Left forelimb (tissue), 1 donor: ENCODE measurements around the gene PARD3B.

Experiments
- DNase-seq: peaks from one replicate; pipeline ENCODE4 v3.0.0-alpha.2; 2018; ENCODE audit warnings: low spot score

Gene PARD3B

GRCh38 chr2:205566606-205567168 is 1021.4 kb downstream of the PARD3B start:
- DNase-seq, result no peak

GRCh38 chr2:205568620-205569019 is 1023.3 kb downstream of the PARD3B start:
- DNase-seq, result no peak

- DNase-seq, result no peak
Observed at GRCh38 chr2:205570648-205571047, 1025.4 kb downstream of the PARD3B start.

GRCh38 chr2:205571360-205571959 is 1026.2 kb downstream of the PARD3B start:
- DNase-seq, result no peak

GRCh38 chr2:205574001-205574400 is 1028.7 kb downstream of the PARD3B start:
- no peak for DNase-seq

GRCh38 chr2:205579335-205579734 is 1034.1 kb downstream of the PARD3B start:
- DNase-seq, result no peak

GRCh38 chr2:205580212-205580987 is 1035.1 kb downstream of the PARD3B start:
- no peak for DNase-seq

- no peak for DNase-seq
Observed at GRCh38 chr2:205582366-205582765, 1037.1 kb downstream of the PARD3B start.

GRCh38 chr2:205585449-205586383 is 1040.4 kb downstream of the PARD3B start:
- no peak for DNase-seq

- no peak for DNase-seq
Observed at GRCh38 chr2:205586626-205587025, 1041.4 kb downstream of the PARD3B start.

GRCh38 chr2:205589479-205589878 is 1044.2 kb downstream of the PARD3B start:
- DNase-seq, result no peak

GRCh38 chr2:205590759-205591158 is 1045.5 kb downstream of the PARD3B start:
- DNase-seq, result no peak

- DNase-seq, result no peak
Observed at GRCh38 chr2:205593891-205594290, 1048.6 kb downstream of the PARD3B start.

- DNase-seq, result no peak
Observed at GRCh38 chr2:205596581-205596980, 1051.3 kb downstream of the PARD3B start.

GRCh38 chr2:205605638-205606304 is 1060.5 kb downstream of the PARD3B start:
- DNase-seq, result no peak

GRCh38 chr2:205607146-205607545 is 1061.9 kb downstream of the PARD3B start:
- DNase-seq, result no peak

GRCh38 chr2:205609113-205609512 is 1063.8 kb downstream of the PARD3B start:
- no peak for DNase-seq

- no peak for DNase-seq
Observed at GRCh38 chr2:205610437-205610836, 1065.2 kb downstream of the PARD3B start.

GRCh38 chr2:205612636-205613035 is 1067.4 kb downstream of the PARD3B start:
- DNase-seq, result no peak

- DNase-seq, result no peak
Observed at GRCh38 chr2:205613970-205614559, 1068.8 kb downstream of the PARD3B start.

- DNase-seq, result no peak
Observed at GRCh38 chr2:205614965-205615364, 1069.7 kb downstream of the PARD3B start.
